ENCODE measurements around the gene DGKE.

- TF ChIP-seq CTCF (conservative IDR thresholded peaks at IDR 0.05 in 1 of 2, IDR thresholded peaks at IDR 0.05 in 1 of 2; ENCODE audit: extremely low read depth in 1 of 2, insufficient read depth in 1 of 2, low read depth in 1 of 2, low read length in 2 of 2), result no peak
- no peak for TF ChIP-seq EZH2 (IDR thresholded peaks at IDR 0.05; ENCODE audit: borderline replicate concordance, low read length)
These were observed 2.4 kb upstream of the DGKE start for GRCh38 chr17:56831369-56832095.

Data from mammary epithelial cell (primary cell).